ENCODE results near the gene SLC19A1.

SLC19A1 gene

DNA sequence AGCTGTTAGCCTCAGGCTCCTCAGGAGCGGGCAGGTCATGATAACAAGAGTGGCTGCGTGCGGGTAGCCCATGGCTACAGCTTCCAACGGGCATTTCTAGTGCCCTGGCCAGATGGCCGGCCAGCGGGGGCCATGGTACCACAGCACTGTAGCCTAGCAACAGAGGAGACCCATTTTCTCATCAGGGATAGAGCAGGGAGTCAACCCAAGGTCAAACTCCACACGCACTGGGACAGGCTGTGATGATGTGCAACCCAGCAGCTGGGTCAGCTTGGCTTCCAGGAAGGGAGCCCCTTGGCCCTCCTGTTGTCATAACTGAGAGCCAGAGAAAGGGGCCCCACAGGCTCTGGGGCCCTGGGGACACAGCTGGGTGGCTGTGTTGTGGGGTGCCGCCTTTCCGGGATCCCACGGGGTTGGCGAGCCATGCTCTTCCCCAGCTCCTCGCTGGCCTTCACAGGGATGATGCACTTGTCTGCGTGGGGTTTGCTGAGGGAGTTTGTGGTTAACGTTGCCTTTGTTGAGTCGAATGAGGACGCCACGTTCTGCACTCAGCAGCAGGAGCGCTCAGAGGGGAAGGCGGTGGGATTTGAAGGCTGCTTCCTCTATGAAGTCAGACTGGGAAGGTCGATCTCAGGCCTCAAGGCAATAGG lies 91.0 kb downstream of the SLC19A1 start:
- no peak overlapping the region for H3K27ac ChIP-seq
- no peak for TF ChIP-seq ZFX (IDR thresholded peaks at IDR 0.05)
- TF ChIP-seq, protein P1, sequence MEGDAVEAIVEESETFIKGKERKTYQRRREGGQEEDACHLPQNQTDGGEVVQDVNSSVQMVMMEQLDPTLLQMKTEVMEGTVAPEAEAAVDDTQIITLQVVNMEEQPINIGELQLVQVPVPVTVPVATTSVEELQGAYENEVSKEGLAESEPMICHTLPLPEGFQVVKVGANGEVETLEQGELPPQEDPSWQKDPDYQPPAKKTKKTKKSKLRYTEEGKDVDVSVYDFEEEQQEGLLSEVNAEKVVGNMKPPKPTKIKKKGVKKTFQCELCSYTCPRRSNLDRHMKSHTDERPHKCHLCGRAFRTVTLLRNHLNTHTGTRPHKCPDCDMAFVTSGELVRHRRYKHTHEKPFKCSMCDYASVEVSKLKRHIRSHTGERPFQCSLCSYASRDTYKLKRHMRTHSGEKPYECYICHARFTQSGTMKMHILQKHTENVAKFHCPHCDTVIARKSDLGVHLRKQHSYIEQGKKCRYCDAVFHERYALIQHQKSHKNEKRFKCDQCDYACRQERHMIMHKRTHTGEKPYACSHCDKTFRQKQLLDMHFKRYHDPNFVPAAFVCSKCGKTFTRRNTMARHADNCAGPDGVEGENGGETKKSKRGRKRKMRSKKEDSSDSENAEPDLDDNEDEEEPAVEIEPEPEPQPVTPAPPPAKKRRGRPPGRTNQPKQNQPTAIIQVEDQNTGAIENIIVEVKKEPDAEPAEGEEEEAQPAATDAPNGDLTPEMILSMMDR (conservative IDR thresholded peaks at IDR 0.05): no peak

DNA sequence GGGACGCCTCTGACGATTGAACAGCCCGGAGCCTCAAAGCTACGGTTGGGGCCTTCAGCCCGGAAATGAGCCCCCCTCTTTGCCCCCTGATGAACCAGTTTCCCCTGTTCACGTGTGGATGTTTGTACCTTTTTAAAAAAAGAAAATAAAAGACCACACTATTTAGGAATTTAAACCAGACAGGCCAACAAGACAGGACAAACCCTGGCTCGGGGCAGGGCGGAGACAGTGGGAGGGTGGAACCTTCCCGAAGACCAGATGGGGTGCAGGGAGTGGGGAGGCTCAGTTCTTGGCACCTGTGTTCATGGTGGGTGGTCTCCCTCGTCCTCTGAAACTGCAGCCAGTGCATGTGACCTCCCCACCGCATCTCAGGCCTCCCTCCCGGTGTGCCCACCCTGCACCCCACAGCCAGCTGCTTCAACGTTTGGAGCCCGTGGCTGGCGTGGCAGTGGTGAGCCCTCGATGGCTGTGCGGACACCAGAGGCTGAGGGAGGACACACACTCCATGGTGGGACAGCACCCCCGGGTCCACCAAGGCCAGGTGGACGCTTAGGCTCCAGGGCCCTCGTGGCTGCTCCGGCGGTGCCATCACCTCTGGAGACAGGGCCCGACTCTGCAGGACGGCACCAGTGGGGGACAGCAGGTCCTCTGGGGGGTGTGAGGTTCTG lies 91.7 kb downstream of the SLC19A1 start:
- TF ChIP-seq, protein P1 (conservative IDR thresholded peaks at IDR 0.05): no peak
- no peak for TF ChIP-seq ZFX (IDR thresholded peaks at IDR 0.05)
- H3K27ac ChIP-seq: no peak overlapping the region

DNA sequence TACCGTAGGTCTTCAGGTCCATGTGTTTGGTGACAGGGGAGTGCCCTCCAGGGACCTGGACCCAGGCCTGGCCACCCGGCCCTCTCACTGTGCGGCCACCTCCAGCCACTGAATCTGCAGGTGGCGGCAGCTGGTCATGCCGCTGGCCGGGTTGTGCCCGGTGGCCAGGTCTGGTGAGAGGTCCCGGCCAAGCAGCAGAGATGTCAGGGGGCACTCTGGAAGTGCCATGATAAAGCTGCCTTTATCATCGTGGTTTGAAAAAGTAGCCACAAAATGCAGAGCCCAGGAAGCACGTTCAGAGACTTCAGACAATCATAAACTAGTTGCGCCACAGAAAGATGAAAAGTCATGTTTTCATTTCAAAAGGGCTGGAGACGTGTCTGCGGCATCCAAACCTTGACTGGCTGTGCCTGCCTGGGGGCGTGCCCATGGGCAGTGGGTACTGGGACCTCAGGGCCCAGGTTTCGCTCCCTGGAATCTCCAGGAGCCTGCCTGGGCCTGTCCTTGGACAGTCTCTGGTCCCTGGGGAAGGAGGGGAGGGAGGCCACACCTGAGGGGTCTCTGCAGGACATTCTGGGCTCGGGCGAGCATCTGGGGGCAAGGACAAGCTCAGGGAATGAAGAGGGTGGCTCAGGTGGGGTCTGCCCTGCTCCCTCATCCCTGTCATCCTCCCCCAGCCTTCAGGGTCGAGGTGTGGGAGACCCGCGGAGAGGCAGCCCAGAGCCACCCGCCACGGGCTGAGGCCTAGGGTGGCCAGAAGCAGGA lies 92.4 kb downstream of the SLC19A1 start:
- H3K27ac ChIP-seq: no peak overlapping the region
- TF ChIP-seq, protein P1 (conservative IDR thresholded peaks at IDR 0.05): no peak
- TF ChIP-seq ZFX (IDR thresholded peaks at IDR 0.05): no peak

DNA sequence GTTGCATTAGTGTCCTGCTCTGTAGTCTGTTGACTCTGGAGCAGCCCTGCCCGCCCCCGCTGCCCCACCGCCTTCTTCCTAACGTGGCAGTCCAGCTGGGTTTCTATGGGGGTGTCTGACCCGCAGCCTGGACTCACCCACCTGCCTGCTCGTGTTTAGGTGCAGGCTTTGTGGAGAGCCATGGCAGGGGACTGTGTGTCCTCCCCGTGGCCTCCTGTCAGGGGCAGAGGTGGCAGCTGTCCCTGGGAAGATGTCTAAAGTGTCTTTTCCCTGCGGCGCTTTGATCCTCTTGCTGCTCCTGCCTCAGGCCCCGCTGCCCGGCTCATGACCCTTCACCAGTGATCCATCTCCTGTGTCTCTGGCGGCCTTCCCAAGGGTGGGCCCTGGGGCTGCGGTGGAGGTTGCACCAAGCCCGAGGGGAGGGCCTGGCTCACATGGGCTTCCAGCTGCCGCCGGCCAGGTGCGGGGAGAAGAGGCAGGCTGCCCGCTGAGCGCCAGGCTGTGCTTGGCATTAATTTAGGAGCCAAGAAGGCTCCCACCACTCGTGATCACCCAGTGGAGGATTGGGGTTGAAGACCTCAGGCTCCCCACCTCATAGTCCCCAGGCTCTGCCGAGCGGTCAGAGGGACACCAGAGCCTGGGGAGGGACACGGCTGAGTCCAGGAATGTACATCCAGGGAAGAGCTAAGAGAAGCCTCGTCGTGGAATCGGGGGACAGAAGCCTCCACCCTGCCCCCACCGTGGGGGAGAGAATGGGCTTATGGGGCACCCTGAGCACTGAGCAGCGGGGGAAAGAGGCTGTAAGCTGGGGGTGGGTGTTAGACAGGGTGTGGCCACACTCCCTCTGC lies 93.2 kb downstream of the SLC19A1 start:
- H3K27ac ChIP-seq: no peak overlapping the region
- TF ChIP-seq, protein P1 (conservative IDR thresholded peaks at IDR 0.05): no peak
- TF ChIP-seq ZFX (IDR thresholded peaks at IDR 0.05): no peak

DNA sequence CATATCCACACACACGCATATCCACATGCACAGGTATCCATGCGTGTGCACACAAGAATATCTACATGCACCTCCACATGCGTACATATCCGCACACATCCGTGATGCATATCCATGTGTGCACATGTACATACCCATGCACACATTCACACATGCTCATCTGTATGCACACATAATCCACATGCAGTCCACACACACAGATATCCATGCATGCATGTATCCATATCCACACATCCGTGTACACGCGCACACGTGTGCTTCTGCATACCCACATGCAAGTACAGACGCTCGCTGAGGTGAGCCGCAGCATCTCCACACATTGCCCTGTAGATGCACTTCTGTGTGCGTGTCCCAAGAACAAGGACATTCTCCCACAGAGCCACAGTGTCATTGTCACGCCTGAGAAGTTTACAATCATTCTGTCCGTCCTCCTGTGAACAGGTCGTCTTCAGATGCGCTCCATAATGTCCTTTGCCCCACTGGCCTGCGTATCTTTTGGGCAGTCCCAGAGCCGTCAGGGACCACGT lies 93.9 kb downstream of the SLC19A1 start:
- TF ChIP-seq, protein P1 (conservative IDR thresholded peaks at IDR 0.05): no peak
- no peak for TF ChIP-seq ZFX (IDR thresholded peaks at IDR 0.05)
- H3K27ac ChIP-seq: no peak overlapping the region

Measured in C4-2B (cell line).